ENCODE measurements around the gene KDELR1. TPM values are rescaled to one million over a fixed set of nuclear protein-coding genes. Genes with fewer than 3 reads are reported as not detected.
A peak's percentile ranks its signal among the peaks of the same experiment; 100 is the strongest.

KDELR1 gene
- total and polyA plus RNA-seq, 2 of the 13 experiments (the other 11 are each of a cell fraction or from before 2014, with no cell fraction given) = 134 to 185 TPM

DNA sequence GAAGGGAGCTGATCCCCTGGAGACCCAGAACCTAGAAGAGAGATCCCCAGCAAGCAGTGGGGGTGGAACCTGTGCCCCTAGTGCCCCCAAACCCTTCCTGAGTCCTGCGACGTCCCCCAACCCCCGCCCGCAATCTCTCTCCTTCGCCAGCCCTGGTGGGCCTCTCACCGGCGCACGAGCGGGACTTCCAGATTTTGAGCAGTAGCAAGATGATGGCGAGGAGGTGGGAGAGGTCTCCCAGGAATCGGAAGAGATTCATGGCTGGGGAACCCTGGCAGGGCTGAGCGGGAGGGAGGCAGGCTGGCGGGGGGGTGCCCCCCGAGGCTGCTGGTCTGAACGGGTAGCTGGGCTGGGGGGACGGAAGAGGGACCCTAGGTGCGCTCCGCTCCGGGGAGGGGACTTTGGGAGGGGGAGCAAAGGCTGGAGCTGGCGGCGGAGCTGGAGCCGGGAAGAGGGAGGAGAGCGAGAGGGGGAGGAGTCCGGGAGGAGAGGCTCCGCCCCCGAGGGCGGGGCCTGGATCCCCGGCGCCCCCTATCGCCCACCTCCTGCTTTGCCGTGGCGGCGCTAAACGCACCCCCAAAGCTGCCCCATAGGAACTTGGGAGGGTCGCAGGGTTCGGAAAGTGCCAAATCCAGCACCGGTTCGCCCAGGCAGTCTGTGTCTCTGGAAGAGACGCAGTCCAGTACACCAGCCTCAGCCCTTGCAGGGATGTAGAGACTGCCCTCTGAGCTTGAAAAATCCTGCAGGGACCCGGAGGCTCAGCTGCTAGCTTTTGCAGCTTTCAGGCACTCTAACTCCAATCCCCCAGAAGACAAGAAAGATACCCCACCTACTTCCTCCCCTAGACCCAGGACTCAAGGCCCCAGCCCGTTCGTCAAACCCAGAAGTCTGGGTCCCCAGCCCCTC, at the start of gene KDELR1 (continued):
- TF ChIP-seq, protein P1, sequence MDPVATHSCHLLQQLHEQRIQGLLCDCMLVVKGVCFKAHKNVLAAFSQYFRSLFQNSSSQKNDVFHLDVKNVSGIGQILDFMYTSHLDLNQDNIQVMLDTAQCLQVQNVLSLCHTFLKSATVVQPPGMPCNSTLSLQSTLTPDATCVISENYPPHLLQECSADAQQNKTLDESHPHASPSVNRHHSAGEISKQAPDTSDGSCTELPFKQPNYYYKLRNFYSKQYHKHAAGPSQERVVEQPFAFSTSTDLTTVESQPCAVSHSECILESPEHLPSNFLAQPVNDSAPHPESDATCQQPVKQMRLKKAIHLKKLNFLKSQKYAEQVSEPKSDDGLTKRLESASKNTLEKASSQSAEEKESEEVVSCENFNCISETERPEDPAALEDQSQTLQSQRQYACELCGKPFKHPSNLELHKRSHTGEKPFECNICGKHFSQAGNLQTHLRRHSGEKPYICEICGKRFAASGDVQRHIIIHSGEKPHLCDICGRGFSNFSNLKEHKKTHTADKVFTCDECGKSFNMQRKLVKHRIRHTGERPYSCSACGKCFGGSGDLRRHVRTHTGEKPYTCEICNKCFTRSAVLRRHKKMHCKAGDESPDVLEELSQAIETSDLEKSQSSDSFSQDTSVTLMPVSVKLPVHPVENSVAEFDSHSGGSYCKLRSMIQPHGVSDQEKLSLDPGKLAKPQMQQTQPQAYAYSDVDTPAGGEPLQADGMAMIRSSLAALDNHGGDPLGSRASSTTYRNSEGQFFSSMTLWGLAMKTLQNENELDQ (CRISPR knock-in tag; IDR thresholded peaks at IDR 0.05; ENCODE audit: borderline replicate concordance) = no peak
- TF ChIP-seq MAFK (conservative IDR thresholded peaks at IDR 0.05 in 1 of 2, IDR thresholded peaks at IDR 0.05 in 1 of 2; ENCODE audit: low read length in 2 of 2) (no peak), ZNF101 (CRISPR knock-in tag; IDR thresholded peaks at IDR 0.05; ENCODE audit: borderline replicate concordance, low read depth) (no peak), MBD4 (IDR thresholded peaks at IDR 0.05; ENCODE audit: borderline replicate concordance, low read length) (no peak), GFI1 (CRISPR knock-in tag; IDR thresholded peaks at IDR 0.05; ENCODE audit: borderline replicate concordance) (no peak), TGIF2 (CRISPR knock-in tag; IDR thresholded peaks at IDR 0.05) (no peak), SAFB2 (CRISPR knock-in tag; IDR thresholded peaks at IDR 0.05; ENCODE audit: borderline replicate concordance, low read depth) (no peak), AGO1 (IDR thresholded peaks at IDR 0.05; ENCODE audit: low read depth, low read length, poor library complexity, severe bottlenecking) (no peak), ZNF121 (CRISPR knock-in tag; IDR thresholded peaks at IDR 0.05) (no peak), PHB2 (IDR thresholded peaks at IDR 0.05; ENCODE audit: partially characterized antibody) (no peak), RORA (CRISPR knock-in tag; IDR thresholded peaks at IDR 0.05) (no peak), ZNF329 (CRISPR knock-in tag; IDR thresholded peaks at IDR 0.05; ENCODE audit: low read depth) (peak; percentile 5; the same call in 1 of the 2 replicates), ZNF317 (CRISPR knock-in tag; IDR thresholded peaks at IDR 0.05) (0 out of 2 replicates have a peak, but pooled peaks have one; percentile 14), MTA3 (CRISPR knock-in tag; IDR thresholded peaks at IDR 0.05) (no peak), FOXP1 (IDR thresholded peaks at IDR 0.05) (no peak), FOXP1 (CRISPR knock-in tag; IDR thresholded peaks at IDR 0.05) (no peak), ZNF546 (CRISPR knock-in tag; conservative IDR thresholded peaks at IDR 0.05) (peak; percentile 55; the same call in 1 of the 2 replicates), KLF16 (CRISPR knock-in tag; IDR thresholded peaks at IDR 0.05) (peak in 1 of 2 experiments; percentile 1; a peak in 1 of 4 replicates)
- TF ChIP-seq, protein P2, sequence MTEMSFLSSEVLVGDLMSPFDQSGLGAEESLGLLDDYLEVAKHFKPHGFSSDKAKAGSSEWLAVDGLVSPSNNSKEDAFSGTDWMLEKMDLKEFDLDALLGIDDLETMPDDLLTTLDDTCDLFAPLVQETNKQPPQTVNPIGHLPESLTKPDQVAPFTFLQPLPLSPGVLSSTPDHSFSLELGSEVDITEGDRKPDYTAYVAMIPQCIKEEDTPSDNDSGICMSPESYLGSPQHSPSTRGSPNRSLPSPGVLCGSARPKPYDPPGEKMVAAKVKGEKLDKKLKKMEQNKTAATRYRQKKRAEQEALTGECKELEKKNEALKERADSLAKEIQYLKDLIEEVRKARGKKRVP (CRISPR knock-in tag; IDR thresholded peaks at IDR 0.05) = peak in 1 of 2 experiments; percentile 12; a peak in 1 of 4 replicates
- TF ChIP-seq, protein P3, sequence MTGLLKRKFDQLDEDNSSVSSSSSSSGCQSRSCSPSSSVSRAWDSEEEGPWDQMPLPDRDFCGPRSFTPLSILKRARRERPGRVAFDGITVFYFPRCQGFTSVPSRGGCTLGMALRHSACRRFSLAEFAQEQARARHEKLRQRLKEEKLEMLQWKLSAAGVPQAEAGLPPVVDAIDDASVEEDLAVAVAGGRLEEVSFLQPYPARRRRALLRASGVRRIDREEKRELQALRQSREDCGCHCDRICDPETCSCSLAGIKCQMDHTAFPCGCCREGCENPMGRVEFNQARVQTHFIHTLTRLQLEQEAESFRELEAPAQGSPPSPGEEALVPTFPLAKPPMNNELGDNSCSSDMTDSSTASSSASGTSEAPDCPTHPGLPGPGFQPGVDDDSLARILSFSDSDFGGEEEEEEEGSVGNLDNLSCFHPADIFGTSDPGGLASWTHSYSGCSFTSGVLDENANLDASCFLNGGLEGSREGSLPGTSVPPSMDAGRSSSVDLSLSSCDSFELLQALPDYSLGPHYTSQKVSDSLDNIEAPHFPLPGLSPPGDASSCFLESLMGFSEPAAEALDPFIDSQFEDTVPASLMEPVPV (CRISPR knock-in tag; IDR thresholded peaks at IDR 0.05) = no peak
- TF ChIP-seq, protein P4, sequence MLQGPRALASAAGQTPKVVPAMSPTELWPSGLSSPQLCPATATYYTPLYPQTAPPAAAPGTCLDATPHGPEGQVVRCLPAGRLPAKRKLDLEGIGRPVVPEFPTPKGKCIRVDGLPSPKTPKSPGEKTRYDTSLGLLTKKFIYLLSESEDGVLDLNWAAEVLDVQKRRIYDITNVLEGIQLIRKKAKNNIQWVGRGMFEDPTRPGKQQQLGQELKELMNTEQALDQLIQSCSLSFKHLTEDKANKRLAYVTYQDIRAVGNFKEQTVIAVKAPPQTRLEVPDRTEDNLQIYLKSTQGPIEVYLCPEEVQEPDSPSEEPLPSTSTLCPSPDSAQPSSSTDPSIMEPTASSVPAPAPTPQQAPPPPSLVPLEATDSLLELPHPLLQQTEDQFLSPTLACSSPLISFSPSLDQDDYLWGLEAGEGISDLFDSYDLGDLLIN (CRISPR knock-in tag; IDR thresholded peaks at IDR 0.05; ENCODE audit: borderline replicate concordance) = no peak

Measured in HepG2 (cell line).